Activated CD8-positive, alpha-beta memory T cell treated with anti-CD3 and anti-CD28 coated beads, Interleukin-2, amount 50 U/mL, for 48 hours (primary cell): ENCODE results near the gene PRPSAP1.
A peak's percentile ranks its signal among the peaks of the same experiment; 100 is the strongest.

Experiments used
- DNase-seq: peaks from one replicate; pipeline ENCODE4 v3.0.0-alpha.2; 2020

Gene PRPSAP1

GRCh38 chr17:76276069-76276431 lies 77.7 kb downstream of the PRPSAP1 start:
- DNase-seq: no peak

- no peak for DNase-seq
Observed at GRCh38 chr17:76275382-76276068, 78.2 kb downstream of the PRPSAP1 start.

- peak; percentile 61 for DNase-seq
Observed at GRCh38 chr17:76274112-76274956, 79.4 kb downstream of the PRPSAP1 start.

- DNase-seq: peak; percentile 66
Observed at GRCh38 chr17:76273445-76274111, 80.1 kb downstream of the PRPSAP1 start.

GRCh38 chr17:76272541-76273444 lies 80.9 kb downstream of the PRPSAP1 start:
- no peak for DNase-seq

- peak; percentile 95 for DNase-seq
Observed at GRCh38 chr17:76271669-76272540, 81.8 kb downstream of the PRPSAP1 start.

GRCh38 chr17:76270770-76271668 lies 82.7 kb downstream of the PRPSAP1 start:
- DNase-seq: peak; percentile 79

GRCh38 chr17:76270127-76270592 lies 83.6 kb downstream of the PRPSAP1 start:
- peak; percentile 81 for DNase-seq

- DNase-seq: peak; percentile 68
Observed at GRCh38 chr17:76268991-76269981, 84.4 kb downstream of the PRPSAP1 start.

GRCh38 chr17:76268015-76268749 lies 85.5 kb downstream of the PRPSAP1 start:
- DNase-seq: peak; percentile 86

GRCh38 chr17:76267581-76268001 lies 86.1 kb downstream of the PRPSAP1 start:
- peak; percentile 67 for DNase-seq

- no peak for DNase-seq
Observed at GRCh38 chr17:76267051-76267576, 86.6 kb downstream of the PRPSAP1 start.

GRCh38 chr17:76266244-76266938 lies 87.3 kb downstream of the PRPSAP1 start:
- peak; percentile 69 for DNase-seq

- peak; percentile 82 for DNase-seq
Observed at GRCh38 chr17:76265624-76266243, 88.0 kb downstream of the PRPSAP1 start.

- DNase-seq: peak; percentile 98
Observed at GRCh38 chr17:76264755-76265623, 88.7 kb downstream of the PRPSAP1 start, which contains the start of gene UBALD2. UBALD2 (plus strand) TSS chr17:76265348; CDS start chr17:76265506, 158 bp downstream.

- DNase-seq: no peak
Observed at GRCh38 chr17:76264425-76264754, 89.3 kb downstream of the PRPSAP1 start.
